AG04450 (cell line): Measurements from ENCODE around the gene MPV17. TPM values are rescaled to one million over a fixed set of nuclear protein-coding genes. Genes with fewer than 3 reads are reported as not detected.

Experiments used
- CTCF ChIA-PET: fragments of 300-600, 350-600 bp; formaldehyde crosslinking; extraction: SDS; loops from one replicate; lab custom pipeline; 2022; ENCODE audit warnings: antibody characterized with exemption, inconsistent platforms; lab: Charles Lee
- POLR2A ChIA-PET: fragments of 350-600 bp; formaldehyde crosslinking; extraction: SDS; loops from one replicate; lab custom pipeline; 2021; ENCODE audit warnings: antibody characterized with exemption, inconsistent platforms; lab: Yijun Ruan, JAX
- DNase-seq: peaks from one replicate; pipeline ENCODE4 v3.0.0-alpha.2; 2011; ENCODE audit warnings: low read depth, low spot score
- H3K27ac ChIP-seq: one replicate; pipeline ENCODE4 v1.5.1; 2012; ENCODE audit warnings: low read depth, low read length, control low read depth
- H3K27me3 ChIP-seq: one replicate; pipeline ENCODE4 v1.6.0; 2012; ENCODE audit warnings: low read length; ENCODE audit not compliant: control insufficient read depth, insufficient read depth
- H3K4me3 ChIP-seq: 2 replicates; pipeline ENCODE4 v1.5.1; 2011; ENCODE audit warnings: mild to moderate bottlenecking, low read depth, low read length, control low read depth
- H3K9me3 ChIP-seq: 2 replicates; pipeline ENCODE4 v1.5.1; 2012; ENCODE audit warnings: low read length; ENCODE audit not compliant: control insufficient read depth, insufficient read depth
- polyA plus RNA-seq: library from polyadenylated mRNA; depleted of rRNA; stranded (reverse); fragments of >200 nt; gene quantifications from 2 replicates; pipeline ENCODE4 v1.2.3, GENCODE V29; 2011
- TF ChIP-seq, protein P1 (sequence below): IDR thresholded peaks from 2 replicates; pipeline ENCODE4 v1.5.1; 2011; ENCODE audit warnings: low read depth, low read length, control low read depth, inconsistent platforms

MPV17 gene
- polyA plus RNA-seq, 1 experiment = 183 TPM

DNA sequence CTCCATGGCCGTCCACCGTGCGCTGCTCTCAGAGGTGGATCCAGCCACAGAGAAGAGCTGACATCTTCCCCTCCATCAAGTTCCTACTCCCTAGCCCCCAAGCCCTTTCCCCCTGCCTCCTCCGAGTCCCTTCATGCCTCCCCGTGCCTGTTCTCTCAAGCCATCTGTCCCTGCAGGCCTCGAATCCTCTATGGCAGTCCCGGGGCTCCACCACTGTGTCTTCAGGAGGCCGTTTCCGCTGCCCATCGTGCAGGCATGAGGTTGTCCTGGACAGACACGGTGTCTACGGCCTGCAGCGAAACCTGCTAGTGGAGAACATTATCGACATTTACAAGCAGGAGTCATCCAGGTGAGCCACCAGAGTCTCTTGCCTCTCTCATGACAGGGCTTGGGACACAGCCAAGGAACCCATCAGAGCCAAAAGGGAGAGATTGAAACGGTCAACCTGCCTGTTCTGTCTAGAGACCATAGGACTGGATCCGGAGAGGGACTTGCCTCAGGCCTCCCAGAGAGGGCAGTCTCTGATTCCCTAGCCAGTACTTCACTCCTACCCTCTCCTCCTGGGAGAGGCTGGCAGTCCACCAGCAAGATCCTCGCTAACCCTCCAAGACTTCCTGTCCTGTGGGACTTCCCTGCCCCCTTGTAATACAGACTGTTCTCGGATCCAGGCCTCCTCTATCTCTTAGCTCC, 24.4 kb downstream of the MPV17 start:
- no peak for DNase-seq
- no peak overlapping the region for H3K4me3 ChIP-seq
- ChIA-PET POLR2A (no interaction called here), CTCF (interaction anchor here (7.5 kb wide), 1 partner anchor 17 kb away, joined by 87 read pairs; the partner anchor contains the start of gene TRIM54)
- no peak overlapping the region for H3K27ac ChIP-seq
- TF ChIP-seq, protein P1, sequence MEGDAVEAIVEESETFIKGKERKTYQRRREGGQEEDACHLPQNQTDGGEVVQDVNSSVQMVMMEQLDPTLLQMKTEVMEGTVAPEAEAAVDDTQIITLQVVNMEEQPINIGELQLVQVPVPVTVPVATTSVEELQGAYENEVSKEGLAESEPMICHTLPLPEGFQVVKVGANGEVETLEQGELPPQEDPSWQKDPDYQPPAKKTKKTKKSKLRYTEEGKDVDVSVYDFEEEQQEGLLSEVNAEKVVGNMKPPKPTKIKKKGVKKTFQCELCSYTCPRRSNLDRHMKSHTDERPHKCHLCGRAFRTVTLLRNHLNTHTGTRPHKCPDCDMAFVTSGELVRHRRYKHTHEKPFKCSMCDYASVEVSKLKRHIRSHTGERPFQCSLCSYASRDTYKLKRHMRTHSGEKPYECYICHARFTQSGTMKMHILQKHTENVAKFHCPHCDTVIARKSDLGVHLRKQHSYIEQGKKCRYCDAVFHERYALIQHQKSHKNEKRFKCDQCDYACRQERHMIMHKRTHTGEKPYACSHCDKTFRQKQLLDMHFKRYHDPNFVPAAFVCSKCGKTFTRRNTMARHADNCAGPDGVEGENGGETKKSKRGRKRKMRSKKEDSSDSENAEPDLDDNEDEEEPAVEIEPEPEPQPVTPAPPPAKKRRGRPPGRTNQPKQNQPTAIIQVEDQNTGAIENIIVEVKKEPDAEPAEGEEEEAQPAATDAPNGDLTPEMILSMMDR = no peak
- H3K27me3 ChIP-seq = peaks cover 7% of the 10 kb centered on the region
- H3K9me3 ChIP-seq = no peaks in the 10 kb centered on the region

DNA sequence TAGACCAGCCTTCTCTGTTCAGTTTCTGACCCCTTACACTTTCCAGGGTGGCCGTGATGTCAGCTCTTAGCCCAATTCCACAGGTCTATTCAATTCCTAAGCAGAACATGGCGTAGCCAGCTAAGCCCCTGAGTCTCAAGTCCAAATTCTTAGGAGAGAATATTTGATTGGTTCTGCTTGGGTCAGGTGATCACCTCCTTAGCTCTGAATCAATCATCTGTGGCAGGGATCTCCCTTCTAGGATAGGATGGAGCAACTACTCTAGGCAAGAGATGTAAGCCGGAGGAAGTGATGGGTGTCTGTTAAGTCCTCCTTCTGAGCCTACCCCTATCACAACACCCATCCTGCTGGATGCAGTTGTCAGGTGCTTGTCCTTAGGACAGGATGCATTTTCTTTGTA, 25.7 kb downstream of the MPV17 start:
- no peak for DNase-seq
- Histone ChIP-seq H3K4me3 (no peak overlapping the region), H3K9me3 (no peaks in the 10 kb centered on the region), H3K27me3 (peaks cover 7% of the 10 kb centered on the region), H3K27ac (no peak overlapping the region)
- TF ChIP-seq, protein P1 = no peak
- POLR2A ChIA-PET = interaction anchor here (0.7 kb wide), 1 partner anchor 492 kb away, joined by 3 read pairs; no protein-coding TSS in a partner anchor
- CTCF ChIA-PET = interaction anchor here (0.9 to 2.4 kb wide), 3 partner anchors 17 to 200 kb away, joined by 3 to 11 read pairs (median 4); no protein-coding TSS in a partner anchor

DNA sequence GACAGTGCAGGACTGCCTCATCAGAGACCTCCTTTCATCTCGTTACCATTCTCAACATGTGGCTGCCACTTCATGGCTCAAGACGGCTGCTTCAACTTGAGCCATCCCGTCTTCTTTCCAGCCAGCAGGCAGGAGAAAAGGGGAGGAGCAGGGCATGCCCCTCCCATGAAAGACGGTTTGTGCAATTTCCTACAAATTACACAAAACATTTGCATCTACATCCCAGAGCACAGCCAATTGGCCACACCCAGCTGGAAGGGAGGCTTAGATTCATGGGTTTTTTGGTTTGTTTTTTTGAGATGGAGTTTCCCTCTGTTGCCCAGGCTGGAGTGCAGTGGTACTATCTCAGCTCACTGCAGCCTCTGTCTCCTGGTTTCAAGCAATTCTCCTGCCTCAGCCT, 26.4 kb downstream of the MPV17 start:
- peaks cover 11% of the 10 kb centered on the region for H3K27me3 ChIP-seq
- no peak overlapping the region for H3K27ac ChIP-seq
- ChIA-PET POLR2A (no interaction called here), CTCF (interaction anchor here (1.6 to 2.4 kb wide), 2 partner anchors 17 to 31 kb away, joined by 4 to 11 read pairs; no protein-coding TSS in a partner anchor)
- H3K4me3 ChIP-seq = no peak overlapping the region
- no peaks in the 10 kb centered on the region for H3K9me3 ChIP-seq
- DNase-seq = no peak
- TF ChIP-seq, protein P1 = no peak

DNA sequence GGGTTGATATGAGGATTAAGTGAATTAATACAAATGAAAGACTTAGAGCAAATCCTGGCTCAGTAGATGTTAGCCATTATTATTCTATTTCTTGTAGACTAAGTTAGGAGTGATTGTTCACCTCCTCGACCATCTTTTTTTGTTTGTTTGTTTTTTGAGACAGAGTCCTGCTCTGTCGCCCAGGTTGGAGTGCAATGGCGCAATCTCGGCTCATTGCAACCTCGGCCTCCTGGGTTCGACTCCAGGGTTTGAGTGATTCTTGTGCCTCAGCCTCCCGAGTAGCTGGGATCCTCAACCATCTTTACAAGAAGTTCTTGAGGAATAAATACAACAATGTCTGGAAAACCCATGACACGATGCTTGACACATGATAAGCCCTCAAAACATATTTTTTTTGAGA, 28.0 kb downstream of the MPV17 start:
- no peak overlapping the region for H3K4me3 ChIP-seq
- TF ChIP-seq, protein P1 = no peak
- peaks cover 16% of the 10 kb centered on the region for H3K27me3 ChIP-seq
- ChIA-PET POLR2A (no interaction called here), CTCF (interaction anchor here (0.7 to 4.8 kb wide), 2 partner anchors 16 to 27 kb away, joined by 8 to 43 read pairs; no protein-coding TSS in a partner anchor)
- no peak for DNase-seq
- H3K9me3 ChIP-seq = no peaks in the 10 kb centered on the region
- no peak overlapping the region for H3K27ac ChIP-seq

DNA sequence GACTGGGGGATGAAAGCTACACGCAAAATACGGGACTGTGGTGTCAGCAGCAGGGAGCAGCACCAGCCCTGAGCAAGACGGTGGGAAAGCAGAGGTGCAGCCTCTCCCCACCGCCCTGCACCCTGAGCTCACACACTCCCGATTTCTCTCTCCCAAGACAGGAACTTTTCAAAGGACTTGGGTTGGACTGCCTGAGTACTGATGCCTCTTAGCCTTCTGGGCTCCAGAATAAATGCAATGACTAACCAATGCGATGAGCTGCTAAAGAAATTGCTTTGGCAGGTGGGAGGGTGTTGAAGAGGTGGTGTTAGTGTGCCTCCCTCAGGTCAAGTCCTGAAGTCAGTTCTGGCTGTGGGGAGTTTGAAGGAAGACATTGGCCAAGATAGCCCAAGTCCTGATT, 31.0 kb downstream of the MPV17 start:
- no peak overlapping the region for H3K4me3 ChIP-seq

More for the DNA sequence above, 31.0 kb downstream of the MPV17 start:
- DNase-seq = no peak
- ChIA-PET CTCF (interaction anchor here (2.6 to 4.8 kb wide), 3 partner anchors 9 to 13 kb away, joined by 16 to 43 read pairs (median 34); partner anchors contain the start of gene TRIM54), POLR2A (interaction anchor here (0.6 kb wide), 1 partner anchor 128 kb away, joined by 15 read pairs; no protein-coding TSS in a partner anchor)
- no peaks in the 10 kb centered on the region for H3K9me3 ChIP-seq
- TF ChIP-seq, protein P1 = no peak
- peaks cover 14% of the 10 kb centered on the region for H3K27me3 ChIP-seq
- no peak overlapping the region for H3K27ac ChIP-seq
